ENCODE results near the gene RABGGTA. TPM values are rescaled to one million over a fixed set of nuclear protein-coding genes. Genes with fewer than 3 reads are reported as not detected.

RABGGTA gene
- total RNA-seq, 1 experiment from 2014 or later, result 27.1 TPM

DNA sequence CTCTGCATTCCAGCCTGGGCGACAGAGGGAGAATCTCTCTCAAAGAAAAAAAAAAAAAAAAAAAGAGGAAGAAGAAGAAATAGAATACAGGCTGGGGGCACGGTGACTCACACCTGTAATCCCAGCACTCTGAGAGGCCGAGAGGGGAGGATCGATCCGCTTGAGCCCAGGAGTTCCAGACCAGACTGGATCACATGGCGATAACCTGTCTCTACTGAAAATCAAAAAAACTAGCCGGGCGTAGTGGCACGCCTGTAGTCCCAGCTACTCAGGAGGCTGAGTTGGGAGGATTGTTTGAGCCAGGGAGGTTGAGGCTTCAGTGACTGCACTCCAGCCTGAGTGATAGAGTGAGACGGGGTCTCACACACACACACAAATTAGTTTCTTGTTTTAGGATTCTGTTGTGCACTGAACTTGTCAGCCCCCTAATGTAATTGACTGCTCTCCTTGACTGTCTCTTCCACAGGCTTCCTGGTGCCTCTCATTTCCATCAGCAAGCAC, 28.0 kb downstream of the RABGGTA start:
- H3K9me3 Mint-ChIP-seq (ENCODE audit: unreplicated experiment), result no peaks in the 10 kb centered on the region
- peak in 1 of 2 experiments; percentile 57 for DNase-seq
- peak overlapping the region; percentile 74 for H3K4me3 Mint-ChIP-seq (ENCODE audit: unreplicated experiment)
- ChIA-PET POLR2A (interaction anchor here (0.7 to 2.5 kb wide), 14 partner anchors 9 to 267 kb away, joined by 5 to 39 read pairs (median 11); partner anchors contain the start of genes CHMP4A, CIDEB, DHRS1 and GMPR2), CTCF (interaction anchor here (0.7 to 3.8 kb wide), 16 partner anchors 8 to 1108 kb away, joined by 3 to 157 read pairs (median 8); partner anchors contain the start of genes CHMP4A, CIDEB, DHRS1 and GMPR2)
- TF ChIP-seq, protein P1, sequence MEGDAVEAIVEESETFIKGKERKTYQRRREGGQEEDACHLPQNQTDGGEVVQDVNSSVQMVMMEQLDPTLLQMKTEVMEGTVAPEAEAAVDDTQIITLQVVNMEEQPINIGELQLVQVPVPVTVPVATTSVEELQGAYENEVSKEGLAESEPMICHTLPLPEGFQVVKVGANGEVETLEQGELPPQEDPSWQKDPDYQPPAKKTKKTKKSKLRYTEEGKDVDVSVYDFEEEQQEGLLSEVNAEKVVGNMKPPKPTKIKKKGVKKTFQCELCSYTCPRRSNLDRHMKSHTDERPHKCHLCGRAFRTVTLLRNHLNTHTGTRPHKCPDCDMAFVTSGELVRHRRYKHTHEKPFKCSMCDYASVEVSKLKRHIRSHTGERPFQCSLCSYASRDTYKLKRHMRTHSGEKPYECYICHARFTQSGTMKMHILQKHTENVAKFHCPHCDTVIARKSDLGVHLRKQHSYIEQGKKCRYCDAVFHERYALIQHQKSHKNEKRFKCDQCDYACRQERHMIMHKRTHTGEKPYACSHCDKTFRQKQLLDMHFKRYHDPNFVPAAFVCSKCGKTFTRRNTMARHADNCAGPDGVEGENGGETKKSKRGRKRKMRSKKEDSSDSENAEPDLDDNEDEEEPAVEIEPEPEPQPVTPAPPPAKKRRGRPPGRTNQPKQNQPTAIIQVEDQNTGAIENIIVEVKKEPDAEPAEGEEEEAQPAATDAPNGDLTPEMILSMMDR (IDR thresholded peaks at IDR 0.05; ENCODE audit: insufficient read depth in 1 of 2, low read depth in 1 of 2, low read length in 1 of 2, severe bottlenecking in 1 of 2, unreplicated experiment in 1 of 2), result no peak
- no TSS peak for BruUV-seq (replicated peaks)
- peaks cover 1% of the 10 kb centered on the region for H3K4me1 Mint-ChIP-seq (ENCODE audit: low read depth, unreplicated experiment)
- Histone ChIP-seq H3K4me3 (ENCODE audit: low read depth, low read length) (peak overlapping the region; percentile 71), H3K36me3 (ENCODE audit: control insufficient read depth, insufficient read depth, low read length) (peaks cover 2% of the 10 kb centered on the region), H3K4me1 (no peaks in the 10 kb centered on the region), H3K27me3 (replicated peaks; ENCODE audit: control insufficient read depth, insufficient read depth, low read length) (no peaks in the 10 kb centered on the region), H3K9me3 (no peaks in the 10 kb centered on the region)
- H3K36me3 Mint-ChIP-seq (ENCODE audit: insufficient read depth, unreplicated experiment), result peaks cover 37% of the 10 kb centered on the region
- H3K27ac Mint-ChIP-seq (ENCODE audit: unreplicated experiment), result peak overlapping the region; percentile 91
- H3K27me3 Mint-ChIP-seq (ENCODE audit: insufficient read depth, unreplicated experiment), result no peaks in the 10 kb centered on the region
- intact Hi-C loops (cut with micrococcal nuclease; ENCODE audit: unreplicated experiment), result loop anchor here (1.0 to 2.0 kb wide), 4 partner anchors 28 to 193 kb away; partner anchors contain the start of gene RABGGTA

DNA sequence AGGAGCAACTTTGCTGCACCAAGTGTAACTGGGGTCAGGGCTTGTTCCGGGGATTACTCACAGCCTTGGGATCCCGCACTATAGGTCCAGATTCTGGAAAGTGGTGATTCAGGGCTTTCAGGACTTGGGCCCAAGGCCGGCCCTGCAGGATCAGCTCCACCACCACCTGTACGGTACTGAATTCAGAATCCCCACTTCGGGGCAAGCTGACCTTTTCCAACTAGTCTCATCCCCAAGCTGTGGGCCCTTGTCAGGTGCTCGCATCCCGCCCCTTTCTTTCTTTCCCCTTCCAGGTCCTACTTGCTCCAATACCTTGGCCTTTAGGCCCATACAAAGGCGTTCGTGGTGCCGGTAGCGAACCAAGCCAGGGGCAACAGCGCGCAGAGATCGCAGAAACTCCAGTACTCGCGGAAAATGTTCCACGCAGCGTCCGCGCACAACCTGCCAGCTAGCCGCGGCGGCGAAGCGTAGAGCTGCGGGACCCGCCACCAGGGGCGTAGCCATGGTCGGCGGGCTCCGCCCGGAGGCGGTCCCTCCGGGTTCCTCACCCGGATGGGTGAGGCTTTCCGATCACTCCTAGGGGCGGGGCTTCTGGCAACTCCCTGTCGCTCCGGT, 29.5 kb downstream of the RABGGTA start:
- H3K27me3 Mint-ChIP-seq (ENCODE audit: insufficient read depth, unreplicated experiment), result no peaks in the 10 kb centered on the region
- Histone ChIP-seq H3K4me1 (no peaks in the 10 kb centered on the region), H3K4me3 (ENCODE audit: low read depth, low read length) (peak overlapping the region; percentile 71), H3K36me3 (ENCODE audit: control insufficient read depth, insufficient read depth, low read length) (peaks cover 2% of the 10 kb centered on the region), H3K27me3 (replicated peaks; ENCODE audit: control insufficient read depth, insufficient read depth, low read length) (no peaks in the 10 kb centered on the region), H3K9me3 (no peaks in the 10 kb centered on the region)
- intact Hi-C loops (cut with micrococcal nuclease; ENCODE audit: unreplicated experiment), result loop anchor here (1.0 to 2.0 kb wide), 3 partner anchors 10 to 195 kb away; partner anchors contain the start of genes GMPR2, MDP1 and NEDD8
- no peaks in the 10 kb centered on the region for H3K9me3 Mint-ChIP-seq (ENCODE audit: unreplicated experiment)
- TF ChIP-seq, protein P1 (IDR thresholded peaks at IDR 0.05; ENCODE audit: insufficient read depth in 1 of 2, low read depth in 1 of 2, low read length in 1 of 2, severe bottlenecking in 1 of 2, unreplicated experiment in 1 of 2), result peak; percentile 49 to 58
- peak overlapping the region; percentile 74 for H3K4me3 Mint-ChIP-seq (ENCODE audit: unreplicated experiment)
- H3K27ac Mint-ChIP-seq (ENCODE audit: unreplicated experiment), result peak overlapping the region; percentile 91
- TSS peak; percentile 35 for BruUV-seq (replicated peaks)
- H3K4me1 Mint-ChIP-seq (ENCODE audit: low read depth, unreplicated experiment), result peaks cover 9% of the 10 kb centered on the region
- peaks cover 49% of the 10 kb centered on the region for H3K36me3 Mint-ChIP-seq (ENCODE audit: insufficient read depth, unreplicated experiment)
- POLR2A ChIA-PET, result interaction anchor here (0.6 to 2.5 kb wide), 26 partner anchors 9 to 200 kb away, joined by 3 to 39 read pairs (median 6); partner anchors contain the start of genes CBLN3, CHMP4A, CIDEB and DCAF11
- CTCF ChIA-PET, result interaction anchor here (0.6 to 3.8 kb wide), 20 partner anchors 9 to 190 kb away, joined by 3 to 157 read pairs (median 6); partner anchors contain the start of genes CHMP4A, CIDEB, DHRS1 and EMC9
- DNase-seq, result peak; percentile 95

DNA sequence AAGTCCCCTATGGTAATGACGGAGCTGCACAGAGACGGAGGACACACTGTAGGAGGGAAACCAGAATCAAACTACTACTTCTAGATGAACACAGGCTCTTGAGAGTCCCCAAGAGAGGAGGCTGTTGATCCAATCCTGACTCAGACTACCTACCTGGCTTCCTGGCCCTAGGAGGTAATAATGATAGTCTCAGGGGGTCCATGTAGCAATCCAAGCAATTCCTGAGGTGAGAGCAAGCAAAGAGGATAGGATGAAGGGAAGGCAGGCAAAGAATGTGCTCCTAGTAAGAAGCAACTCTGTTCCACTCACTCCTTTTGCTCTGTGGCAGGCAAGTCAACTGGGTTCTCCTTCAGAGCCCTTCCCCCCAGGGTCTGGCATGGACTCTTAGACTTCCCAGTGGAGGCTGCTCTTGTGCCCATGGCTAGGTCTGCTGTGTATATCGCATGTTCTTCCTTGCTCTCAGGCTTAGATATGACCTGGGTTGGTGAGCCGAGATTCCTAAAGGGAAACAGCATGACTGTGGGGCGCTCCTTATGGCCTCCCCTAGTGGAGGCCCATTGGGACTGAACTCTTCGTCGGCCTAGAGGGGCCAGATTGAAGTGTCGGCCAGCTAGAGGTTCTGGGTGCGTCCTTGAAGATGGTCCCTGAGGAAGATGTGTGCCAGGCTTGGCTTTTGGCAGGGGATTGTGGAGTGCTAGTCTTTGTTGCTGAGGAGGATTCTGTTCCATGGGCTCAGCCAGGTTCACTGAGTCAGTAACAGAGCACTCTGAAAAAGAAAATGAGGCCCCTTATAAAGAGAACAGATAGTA, 31.1 kb downstream of the RABGGTA start:
- POLR2A ChIA-PET, result no interaction called here

More for the DNA sequence above, 31.1 kb downstream of the RABGGTA start:
- H3K27ac Mint-ChIP-seq (ENCODE audit: unreplicated experiment), result no peak overlapping the region
- TF ChIP-seq, protein P1 (IDR thresholded peaks at IDR 0.05; ENCODE audit: insufficient read depth in 1 of 2, low read depth in 1 of 2, low read length in 1 of 2, severe bottlenecking in 1 of 2, unreplicated experiment in 1 of 2), result no peak
- BruUV-seq (replicated peaks), result no TSS peak
- H3K4me3 Mint-ChIP-seq (ENCODE audit: unreplicated experiment), result no peak overlapping the region
- H3K36me3 ChIP-seq (ENCODE audit: control insufficient read depth, insufficient read depth, low read length), result peaks cover 2% of the 10 kb centered on the region
- H3K4me1 ChIP-seq, result no peaks in the 10 kb centered on the region
- intact Hi-C loops (cut with micrococcal nuclease; ENCODE audit: unreplicated experiment), result no loop called here
- no peaks in the 10 kb centered on the region for H3K27me3 Mint-ChIP-seq (ENCODE audit: insufficient read depth, unreplicated experiment)
- no peak for DNase-seq
- no peaks in the 10 kb centered on the region for H3K9me3 ChIP-seq
- H3K9me3 Mint-ChIP-seq (ENCODE audit: unreplicated experiment), result no peaks in the 10 kb centered on the region
- H3K4me3 ChIP-seq (ENCODE audit: low read depth, low read length), result no peak overlapping the region
- H3K36me3 Mint-ChIP-seq (ENCODE audit: insufficient read depth, unreplicated experiment), result peaks cover 63% of the 10 kb centered on the region
- H3K27me3 ChIP-seq (replicated peaks; ENCODE audit: control insufficient read depth, insufficient read depth, low read length), result no peaks in the 10 kb centered on the region
- peaks cover 9% of the 10 kb centered on the region for H3K4me1 Mint-ChIP-seq (ENCODE audit: low read depth, unreplicated experiment)
- CTCF ChIA-PET, result interaction anchor here (3.8 kb wide), 2 partner anchors 57 to 68 kb away, joined by 42 to 157 read pairs; partner anchors contain the start of genes CIDEB, DHRS1, LTB4R2 and NOP9
